GM12878 (cell line): ENCODE results near the gene ZYG11B. TPM values are rescaled to one million over a fixed set of nuclear protein-coding genes. Genes with fewer than 3 reads are reported as not detected.
A peak's percentile ranks its signal among the peaks of the same experiment; 100 is the strongest.

ENCODE experiments used
- ATAC-seq: fragments of 200-7000 bp; cut with Tn5 transposase; 3 replicates; pipeline ENCODE4 v1.9.1; 2020; ENCODE audit warnings: mild to moderate bottlenecking, moderate library complexity
- BruUV-seq: library from RNA; stranded (reverse); fragments of 400-500 nt; replicated peaks from 2 replicates; lab custom pipeline; 2021; lab: Mats Ljungman, UMichigan
- CTCF ChIA-PET: fragments of 300-600 bp; sonication (Branson Sonifier 250); formaldehyde crosslinking; extraction: SDS; loops from one replicate; lab custom pipeline; 2021; ENCODE audit warnings: inconsistent platforms; lab: Yijun Ruan, JAX
- POLR2A ChIA-PET: fragments of 350-600 bp; formaldehyde crosslinking; extraction: SDS; loops from one replicate; lab custom pipeline; 2021; ENCODE audit warnings: inconsistent platforms; lab: Charles Lee
- RAD21 ChIA-PET: fragments of 300-600 bp; sonication (Branson Sonifier 250); formaldehyde crosslinking; loops from one replicate; lab custom pipeline; 2023; ENCODE audit warnings: antibody characterized with exemption; ENCODE audit not compliant: unreplicated experiment; lab: Charles Lee
- SMC1A ChIA-PET: fragments of 300-600 bp; sonication (Branson Sonifier 250); formaldehyde crosslinking; loops from one replicate; lab custom pipeline; 2023; ENCODE audit not compliant: unreplicated experiment, uncharacterized antibody; lab: Charles Lee
- DNase-seq: peaks from one replicate; pipeline ENCODE4 v3.0.0-alpha.2; 2011; ENCODE audit warnings: low read depth, low spot score
- FAIRE-seq: peaks from 3 replicates; lab custom pipeline; 2011; peaks lifted over from hg19 to GRCh38; lab: Jason Lieb, UNC
- H2AFZ ChIP-seq: 2 replicates; pipeline ENCODE4 v1.6.0; 2011; ENCODE audit warnings: low read depth, low read length, control low read depth; ENCODE audit not compliant: control insufficient read depth
- H3K27ac ChIP-seq: 2 replicates; pipeline ENCODE4 v1.5.1; 2011; ENCODE audit warnings: control low read depth; ENCODE audit not compliant: control insufficient read depth, insufficient read depth
- H3K27me3 ChIP-seq, 2 experiments: replicated peaks in 1 of 2; 2 replicates each; pipeline versions ENCODE4 v1.6.0 to v1.6.1; 2011; ENCODE audit warnings: low read length in 1 of 2; ENCODE audit not compliant: control insufficient read depth in 2 of 2, insufficient read depth in 2 of 2
- H3K36me3 ChIP-seq, 2 experiments: 2 replicates each; pipeline ENCODE4 v1.5.1; 2011; ENCODE audit warnings: low read length in 1 of 2; ENCODE audit not compliant: control insufficient read depth in 2 of 2, insufficient read depth in 2 of 2
- H3K4me1 ChIP-seq: 2 replicates; pipeline ENCODE4 v1.6.1; 2011; ENCODE audit warnings: mild to moderate bottlenecking, low read length, moderate library complexity, mixed read lengths; ENCODE audit not compliant: control insufficient read depth, insufficient read depth
- H3K4me2 ChIP-seq: 2 replicates; pipeline ENCODE4 v1.6.0; 2011; ENCODE audit warnings: control low read depth; ENCODE audit not compliant: control insufficient read depth, insufficient read depth
- H3K4me3 ChIP-seq: fragments of 200-600 bp; sonication (generic); 2 replicates; pipeline ENCODE4 v1.5.1; 2016
- H3K79me2 ChIP-seq: 2 replicates; pipeline ENCODE4 v1.6.0; 2011; ENCODE audit warnings: low read length; ENCODE audit not compliant: control insufficient read depth, insufficient read depth
- H3K9ac ChIP-seq: 2 replicates; pipeline ENCODE4 v1.8.0; 2011; ENCODE audit warnings: low read length, control low read depth, mixed read lengths; ENCODE audit not compliant: control insufficient read depth, insufficient read depth
- H3K9me3 ChIP-seq: replicated peaks from 3 replicates; pipeline ENCODE4 v1.5.1; 2011; ENCODE audit warnings: mild to moderate bottlenecking, low read length; ENCODE audit not compliant: control insufficient read depth, insufficient read depth
- H4K20me1 ChIP-seq: 2 replicates; pipeline ENCODE4 v1.6.0; 2011; ENCODE audit not compliant: control insufficient read depth, insufficient read depth
- ATF7 ChIP-seq: fragments of 450-650 bp; IDR thresholded peaks from 2 replicates; pipeline ENCODE4 v1.6.1; 2016; ENCODE audit warnings: low read depth, mild to moderate bottlenecking
- CBX5 ChIP-seq: sonication (generic); IDR thresholded peaks from 2 replicates; pipeline ENCODE4 v1.6.1; 2016; ENCODE audit warnings: low read depth, moderate library complexity, mild to moderate bottlenecking, inconsistent platforms
- CEBPB ChIP-seq, 2 experiments: fragments of 150-350 bp in 1 of 2; IDR thresholded peaks; 2 replicates each; pipeline ENCODE4 v1.6.1; 2012 to 2014; ENCODE audit warnings: low read depth in 2 of 2, low read length in 2 of 2, borderline replicate concordance in 1 of 2, inconsistent platforms in 1 of 2
- CHD4 ChIP-seq: fragments of 200-600 bp; sonication (generic); IDR thresholded peaks from 2 replicates; pipeline ENCODE4 v1.6.1; 2016; ENCODE audit warnings: mild to moderate bottlenecking
- EP300 ChIP-seq, 2 experiments: fragments of 150-350 bp in 1 of 2; IDR thresholded peaks; 2 replicates each; pipeline ENCODE4 v1.6.1; 2011 to 2012; ENCODE audit warnings: low read depth in 2 of 2, low read length in 2 of 2, borderline replicate concordance in 1 of 2, improper control_type of control experiment in 1 of 2, inconsistent platforms in 1 of 2; ENCODE audit not compliant: control insufficient read depth in 1 of 2
- FOXM1 ChIP-seq: IDR thresholded peaks from 2 replicates; pipeline ENCODE4 v1.6.1; 2012; ENCODE audit warnings: low read depth, mild to moderate bottlenecking, inconsistent platforms, low read length, moderate library complexity
- JUNB ChIP-seq: IDR thresholded peaks from 2 replicates; pipeline ENCODE4 v1.6.1; 2016; ENCODE audit warnings: antibody characterized with exemption, mild to moderate bottlenecking
- MEF2A ChIP-seq: IDR thresholded peaks from 2 replicates; pipeline ENCODE4 v1.6.1; 2011; ENCODE audit warnings: low read depth, mild to moderate bottlenecking, low read length, moderate library complexity; ENCODE audit not compliant: insufficient read depth
- NFIC ChIP-seq: IDR thresholded peaks from 2 replicates; pipeline ENCODE4 v1.6.1; 2012; ENCODE audit warnings: low read depth, mild to moderate bottlenecking, inconsistent platforms, low read length, moderate library complexity
- POLR2A ChIP-seq: IDR thresholded peaks from 2 replicates; pipeline ENCODE4 v1.6.1; 2011; ENCODE audit warnings: low read depth, mild to moderate bottlenecking, low read length
- POU2F2 ChIP-seq: IDR thresholded peaks from 3 replicates; pipeline ENCODE4 v1.6.1; 2011; ENCODE audit warnings: low read depth, mild to moderate bottlenecking, low read length, borderline replicate concordance
- RELA ChIP-seq: fragments of 450-650 bp; IDR thresholded peaks from 2 replicates; pipeline ENCODE4 v1.8.0; 2014; ENCODE audit warnings: borderline replicate concordance; ENCODE audit not compliant: partially characterized antibody
- TCF3 ChIP-seq: IDR thresholded peaks from 2 replicates; pipeline ENCODE4 v1.6.1; 2012; ENCODE audit warnings: low read depth, mild to moderate bottlenecking, low read length, borderline replicate concordance; ENCODE audit not compliant: insufficient read depth
- ZBTB11 ChIP-seq: fragments of 450-650 bp; formaldehyde crosslinking; IDR thresholded peaks from 2 replicates; pipeline ENCODE4 v1.5.0; 2022; ENCODE audit warnings: mild to moderate bottlenecking, missing genetic modification characterization
- ZNF24 ChIP-seq: fragments of 450-650 bp; IDR thresholded peaks from 2 replicates; pipeline ENCODE4 v1.6.1; 2017; ENCODE audit warnings: antibody characterized with exemption, mild to moderate bottlenecking
- ZNF384 ChIP-seq: IDR thresholded peaks from 2 replicates; pipeline ENCODE4 v1.6.1; 2012; ENCODE audit warnings: low read depth, mild to moderate bottlenecking, low read length, improper control_type of control experiment, borderline replicate concordance
- WGBS: methylation state at CpG from one replicate; pipeline ENCODE4 v1.1.6; 2016; ENCODE audit warnings: low lambda C conversion rate; ENCODE audit not compliant: insufficient replicate concordance, insufficient coverage; ENCODE audit errors: missing lambda C conversion rate; 5-methylcytosine and 5-hydroxymethylcytosine counted together
- in situ Hi-C: fragments of 300-500 bp; cut with MboI; formaldehyde crosslinking; loops from 9 replicates; pipeline ENCODE4 v1.14.3; 2018; ENCODE audit warnings: mixed read lengths
- intact Hi-C: fragments of 100-400 bp; cut with micrococcal nuclease; formaldehyde crosslinking; loops from one replicate; pipeline ENCODE4 v1.14.2; 2022; ENCODE audit not compliant: unreplicated experiment
- polyA plus RNA-seq, 11 experiments: library from polyadenylated mRNA; depleted of rRNA in 4 of 11; unstranded in 6 of 11; stranded (reverse) in 5 of 11; fragments of >200 nt; fragmentation: Nextera tagmentation in 4 of 11; fragmentation: Illumina TruSeq in 1 of 11; extraction: Ambion mirVana in 4 of 11; extraction: Trizol in 1 of 11; gene quantifications; 1 replicate in 1 of 11; 2 replicates in 10 of 11; pipeline versions ENCODE4 v1.2.1 to v1.2.3, GENCODE V29; 2011 to 2016; ENCODE audit warnings: inconsistent platforms in 2 of 11, missing spikeins in 2 of 11, low read depth in 1 of 11
- total RNA-seq, 4 experiments: library from RNA; depleted of rRNA in 3 of 4; stranded (reverse); fragments of >200 nt in 3 of 4; fragmentation: Illumina TruSeq in 1 of 4; extraction: Trizol in 1 of 4; gene quantifications; 2 replicates each; pipeline versions ENCODE4 v1.2.1 to v1.2.3, GENCODE V29; 2013 to 2021
- TF ChIP-seq, protein P1 (sequence below): IDR thresholded peaks from 2 replicates; pipeline ENCODE4 v1.6.1; 2012; ENCODE audit warnings: low read depth, low read length, improper control_type of control experiment

Gene ZYG11B
- total and polyA plus RNA-seq, 10 of the 15 experiments (the other 5 are each of a cell fraction or from before 2014, with no cell fraction given): 1.8 to 8.5 (median 5.3) TPM

- DNase-seq: peak; percentile 67
- SMC1A ChIA-PET: interaction anchor here (1.7 to 2.9 kb wide), 5 partner anchors 11 to 38 kb away, joined by 5 to 10 read pairs (median 6); partner anchors contain the start of gene ZYG11A
- no peaks in the 10 kb centered on the region for H3K79me2 ChIP-seq
- RAD21 ChIA-PET: interaction anchor here (0.6 to 1.1 kb wide), 7 partner anchors 9 to 179 kb away, joined by 3 to 6 read pairs (median 4); partner anchors contain the start of gene ZYG11B
- peak overlapping the region; percentile 62; the same call in 1 of the 2 replicates for H3K4me2 ChIP-seq
- H4K20me1 ChIP-seq: no peaks in the 10 kb centered on the region
- no peak overlapping the region for H3K4me3 ChIP-seq
- peak overlapping the region; percentile 58 for H3K27ac ChIP-seq
- POLR2A ChIA-PET: interaction anchor here (0.6 to 1.0 kb wide), 7 partner anchors 10 to 334 kb away, joined by 3 to 5 read pairs (median 4); no protein-coding TSS in a partner anchor
- H2AFZ ChIP-seq: peak overlapping the region; percentile 81
- peaks cover 8% of the 10 kb centered on the region for H3K4me1 ChIP-seq
- no peaks in the 10 kb centered on the region for H3K36me3 ChIP-seq
- ATAC-seq: peak; percentile 99
- CTCF ChIA-PET: interaction anchor here (0.8 to 1.4 kb wide), 2 partner anchors 10 to 15 kb away, joined by 3 to 4 read pairs; no protein-coding TSS in a partner anchor
- in situ Hi-C loops: no loop called here
- intact Hi-C loops: no loop called here
- no peaks in the 10 kb centered on the region for H3K27me3 ChIP-seq
- FAIRE-seq: peak; percentile 62
- H3K9me3 ChIP-seq: no peaks in the 10 kb centered on the region
- peak overlapping the region; percentile 14; the same call in 1 of the 2 replicates for H3K9ac ChIP-seq
- WGBS: 24% methylated on average over 2 of the region's 2 CpGs
- BruUV-seq: no TSS peak
- TF ChIP-seq JUNB: peak; percentile 82
- TF ChIP-seq CHD4: no peak
- TF ChIP-seq EP300 (IDR thresholded peaks at IDR 0.05; ENCODE audit: borderline replicate concordance in 1 of 2, control insufficient read depth in 1 of 2, low read depth in 2 of 2, low read length in 2 of 2): 0 out of 4 replicates have a peak, but pooled peaks of 1 of the 2 experiments have one; percentile 40
- peak; percentile 40; the same call in 1 of the 2 replicates for TF ChIP-seq FOXM1
- TF ChIP-seq POLR2A: peak; percentile 35; the same call in 1 of the 2 replicates
- TF ChIP-seq ZNF24: peak; percentile 15; the same call in 1 of the 2 replicates
- TF ChIP-seq CEBPB (IDR thresholded peaks at IDR 0.05; ENCODE audit: borderline replicate concordance in 1 of 2, low read depth in 2 of 2, low read length in 2 of 2): no peak
- peak; percentile 56; the same call in 1 of the 2 replicates for TF ChIP-seq ATF7
- no peak for TF ChIP-seq ZBTB11 (CRISPR knock-in tag)
- no peak for TF ChIP-seq TCF3
- peak; percentile 86; the same call in 2 of the 3 replicates for TF ChIP-seq POU2F2
- TF ChIP-seq NFIC: peak; percentile 54; the same call in 1 of the 2 replicates
- TF ChIP-seq RELA: peak; percentile 68
- no peak for TF ChIP-seq CBX5
- TF ChIP-seq, protein P1, sequence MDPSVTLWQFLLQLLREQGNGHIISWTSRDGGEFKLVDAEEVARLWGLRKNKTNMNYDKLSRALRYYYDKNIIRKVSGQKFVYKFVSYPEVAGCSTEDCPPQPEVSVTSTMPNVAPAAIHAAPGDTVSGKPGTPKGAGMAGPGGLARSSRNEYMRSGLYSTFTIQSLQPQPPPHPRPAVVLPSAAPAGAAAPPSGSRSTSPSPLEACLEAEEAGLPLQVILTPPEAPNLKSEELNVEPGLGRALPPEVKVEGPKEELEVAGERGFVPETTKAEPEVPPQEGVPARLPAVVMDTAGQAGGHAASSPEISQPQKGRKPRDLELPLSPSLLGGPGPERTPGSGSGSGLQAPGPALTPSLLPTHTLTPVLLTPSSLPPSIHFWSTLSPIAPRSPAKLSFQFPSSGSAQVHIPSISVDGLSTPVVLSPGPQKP: no peak
- TF ChIP-seq MEF2A: 0 out of 2 replicates have a peak, but pooled peaks have one; percentile 40
- TF ChIP-seq ZNF384: peak; percentile 27; the same call in 1 of the 2 replicates
Measured at GRCh38 chr1:52867087-52867863, 141.0 kb downstream of the ZYG11B start.
